ENCODE measurements around the gene NPAS3.

Gene NPAS3

DNA sequence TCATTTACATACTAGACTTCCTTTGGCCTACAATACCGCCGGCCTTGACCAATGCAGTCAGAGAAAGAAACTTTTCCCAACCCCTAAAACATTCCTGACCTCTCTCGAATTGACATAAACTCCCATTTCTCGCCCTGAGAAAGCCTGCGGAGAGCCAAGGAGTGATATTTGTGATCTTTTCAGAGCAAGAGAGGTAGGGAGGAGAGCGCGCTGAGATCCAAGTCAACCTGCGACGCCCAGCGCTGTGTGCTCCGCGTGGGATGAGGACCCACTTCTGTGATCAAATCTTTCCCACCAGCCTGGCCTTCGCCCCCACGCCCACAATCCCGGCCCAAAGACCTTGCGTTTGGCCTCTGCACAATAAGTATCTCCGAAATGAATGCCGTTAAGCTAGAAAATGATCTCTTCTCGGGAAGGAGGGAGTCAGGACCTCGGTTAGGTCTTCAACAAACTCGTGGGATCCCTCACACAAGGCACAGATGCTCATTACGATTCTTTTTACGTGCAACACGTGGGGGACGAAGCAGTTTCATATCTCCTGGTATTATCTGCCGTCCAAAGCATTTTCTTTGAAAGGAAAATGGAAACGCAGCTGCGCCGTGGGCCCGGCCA, 6.3 kb upstream of the NPAS3 start:
- no peaks in the 10 kb centered on the region for H4K20me1 ChIP-seq (ENCODE audit: insufficient read depth)
- no peak overlapping the region for H3K9ac ChIP-seq
- no peak overlapping the region for H3K4me2 ChIP-seq
- peaks cover 8% of the 10 kb centered on the region for H3K27me3 ChIP-seq (ENCODE audit: insufficient read depth, low read depth)
- no peak overlapping the region for H3K27ac ChIP-seq
- H3K36me3 ChIP-seq (ENCODE audit: insufficient read depth): no peaks in the 10 kb centered on the region
- H3K79me2 ChIP-seq (ENCODE audit: insufficient read depth, low read depth): no peaks in the 10 kb centered on the region
- H3K4me1 ChIP-seq (ENCODE audit: low read depth, poor library complexity, severe bottlenecking): peaks cover 10% of the 10 kb centered on the region
- no peak overlapping the region for H3K4me3 ChIP-seq (IDR thresholded peaks at IDR 0.05; ENCODE audit: insufficient read depth, low read depth, low read length)
- TF ChIP-seq, protein P1, sequence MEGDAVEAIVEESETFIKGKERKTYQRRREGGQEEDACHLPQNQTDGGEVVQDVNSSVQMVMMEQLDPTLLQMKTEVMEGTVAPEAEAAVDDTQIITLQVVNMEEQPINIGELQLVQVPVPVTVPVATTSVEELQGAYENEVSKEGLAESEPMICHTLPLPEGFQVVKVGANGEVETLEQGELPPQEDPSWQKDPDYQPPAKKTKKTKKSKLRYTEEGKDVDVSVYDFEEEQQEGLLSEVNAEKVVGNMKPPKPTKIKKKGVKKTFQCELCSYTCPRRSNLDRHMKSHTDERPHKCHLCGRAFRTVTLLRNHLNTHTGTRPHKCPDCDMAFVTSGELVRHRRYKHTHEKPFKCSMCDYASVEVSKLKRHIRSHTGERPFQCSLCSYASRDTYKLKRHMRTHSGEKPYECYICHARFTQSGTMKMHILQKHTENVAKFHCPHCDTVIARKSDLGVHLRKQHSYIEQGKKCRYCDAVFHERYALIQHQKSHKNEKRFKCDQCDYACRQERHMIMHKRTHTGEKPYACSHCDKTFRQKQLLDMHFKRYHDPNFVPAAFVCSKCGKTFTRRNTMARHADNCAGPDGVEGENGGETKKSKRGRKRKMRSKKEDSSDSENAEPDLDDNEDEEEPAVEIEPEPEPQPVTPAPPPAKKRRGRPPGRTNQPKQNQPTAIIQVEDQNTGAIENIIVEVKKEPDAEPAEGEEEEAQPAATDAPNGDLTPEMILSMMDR (conservative IDR thresholded peaks at IDR 0.05; ENCODE audit: low read depth, low read length): no peak
- no peak overlapping the region for H2AFZ ChIP-seq (ENCODE audit: low read depth)

DNA sequence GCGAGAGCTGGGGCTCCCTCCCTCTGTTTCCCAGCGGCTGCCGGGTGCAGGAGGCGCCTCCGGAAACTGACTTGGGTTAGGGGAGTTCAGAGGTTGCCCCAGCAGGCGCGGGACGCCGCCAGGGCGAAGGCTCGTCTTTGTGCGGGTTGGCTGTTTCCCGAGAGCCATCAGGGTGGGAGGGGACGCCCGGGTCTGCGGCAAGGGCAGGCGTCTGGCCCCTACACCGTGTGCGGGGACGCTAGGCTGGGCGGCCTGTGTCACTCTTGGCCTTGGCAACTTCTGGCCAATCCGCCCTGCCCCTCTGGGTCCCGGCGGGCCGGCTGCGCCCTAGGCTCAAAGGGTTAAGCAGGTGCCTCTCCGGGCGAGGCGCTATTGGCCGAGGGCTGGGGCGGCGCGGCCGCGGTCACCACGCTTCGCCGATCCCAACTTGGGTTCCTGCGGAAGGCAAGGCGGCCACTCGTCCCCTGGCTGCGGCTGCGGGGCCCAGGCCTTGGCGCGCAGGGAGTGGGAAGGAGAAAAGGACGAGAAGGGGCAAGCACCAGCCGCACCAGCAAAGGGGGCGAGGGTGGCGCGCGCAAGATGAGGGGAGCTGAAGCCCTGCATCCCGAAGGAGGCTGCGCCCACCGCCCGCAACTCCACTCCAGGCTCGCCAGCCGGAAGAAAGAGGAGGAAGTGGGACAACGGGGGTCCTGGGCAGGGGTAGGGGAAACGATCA, 5.6 kb upstream of the NPAS3 start:
- peak overlapping the region; percentile 64; the same call in 1 of the 2 replicates for H2AFZ ChIP-seq (ENCODE audit: low read depth)
- peak overlapping the region; percentile 68; the same call in 1 of the 2 replicates for H3K4me2 ChIP-seq
- H3K4me3 ChIP-seq (IDR thresholded peaks at IDR 0.05; ENCODE audit: insufficient read depth, low read depth, low read length): no peak overlapping the region
- no peak overlapping the region for H3K27ac ChIP-seq
- H4K20me1 ChIP-seq (ENCODE audit: insufficient read depth): no peaks in the 10 kb centered on the region
- no peak overlapping the region for H3K9ac ChIP-seq
- peaks cover 10% of the 10 kb centered on the region for H3K4me1 ChIP-seq (ENCODE audit: low read depth, poor library complexity, severe bottlenecking)
- TF ChIP-seq, protein P1 (conservative IDR thresholded peaks at IDR 0.05; ENCODE audit: low read depth, low read length): no peak
- no peaks in the 10 kb centered on the region for H3K79me2 ChIP-seq (ENCODE audit: insufficient read depth, low read depth)
- H3K27me3 ChIP-seq (ENCODE audit: insufficient read depth, low read depth): peaks cover 8% of the 10 kb centered on the region
- H3K36me3 ChIP-seq (ENCODE audit: insufficient read depth): no peaks in the 10 kb centered on the region

DNA sequence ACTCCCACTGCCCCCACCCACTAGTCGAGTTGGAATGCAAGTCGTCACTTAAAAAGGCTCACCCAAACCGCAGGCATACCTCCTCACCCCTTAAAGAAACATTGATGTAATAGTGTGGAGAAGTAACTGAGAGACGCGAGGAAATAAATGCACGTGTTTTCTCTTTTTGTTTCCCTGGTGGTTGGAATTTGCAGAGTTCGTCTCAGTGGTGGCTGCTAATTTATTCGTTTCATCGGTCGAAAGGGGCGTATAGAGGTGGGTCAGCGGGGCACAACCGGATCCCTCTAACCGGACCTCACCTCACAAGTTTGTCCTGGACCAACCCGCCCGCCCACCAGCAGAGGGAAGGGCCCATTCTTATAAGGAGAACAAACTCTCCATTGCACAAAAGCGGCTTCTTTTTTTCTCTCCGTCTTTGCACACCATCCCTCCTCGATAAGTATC, 5.0 kb upstream of the NPAS3 start:
- H3K27ac ChIP-seq: no peak overlapping the region
- H3K27me3 ChIP-seq (ENCODE audit: insufficient read depth, low read depth): peaks cover 8% of the 10 kb centered on the region
- no peak overlapping the region for H3K4me3 ChIP-seq (IDR thresholded peaks at IDR 0.05; ENCODE audit: insufficient read depth, low read depth, low read length)

DNA sequence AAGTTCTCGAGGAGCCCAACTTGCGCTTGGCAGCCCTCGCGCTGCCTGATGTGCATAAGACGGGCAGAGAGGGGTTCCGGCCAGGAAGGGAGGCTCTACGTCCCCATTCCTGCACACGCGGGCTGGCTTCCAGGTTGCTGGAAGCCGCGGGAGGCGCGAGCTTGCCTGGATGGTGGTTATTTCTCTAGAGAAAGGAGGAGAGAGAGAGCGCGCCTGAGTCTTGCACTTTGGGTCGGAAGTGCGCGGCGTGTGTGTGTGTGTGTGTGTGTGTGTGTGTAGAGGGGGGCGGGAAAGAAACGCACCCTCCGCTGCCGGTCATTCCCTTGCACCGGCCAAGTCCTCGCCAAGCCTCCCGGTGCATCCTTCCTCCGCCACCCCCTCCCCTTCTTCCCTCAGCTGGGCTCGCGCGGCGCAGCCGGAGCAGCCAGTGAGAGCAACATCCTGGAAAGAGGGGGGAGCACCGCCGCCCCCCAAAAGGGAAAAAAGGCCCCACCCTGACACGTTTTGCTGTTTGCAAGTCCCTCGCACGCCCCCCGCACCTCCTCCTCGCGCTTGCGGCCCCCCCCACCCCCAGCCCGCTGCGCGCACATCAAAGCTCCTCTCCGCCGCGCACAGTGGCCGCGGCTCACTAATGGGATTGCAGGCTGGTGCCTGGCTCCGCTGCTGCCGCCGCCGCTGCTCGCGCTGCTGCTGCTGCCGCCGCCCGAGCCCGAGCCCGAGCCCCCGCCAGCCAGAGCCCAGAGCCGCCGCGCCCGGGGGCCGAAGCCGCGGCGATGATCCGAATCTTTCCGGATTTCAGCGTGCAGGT, 4.4 kb upstream of the NPAS3 start:
- Histone ChIP-seq H3K79me2 (ENCODE audit: insufficient read depth, low read depth) (no peaks in the 10 kb centered on the region), H3K9ac (no peak overlapping the region), H3K4me1 (ENCODE audit: low read depth, poor library complexity, severe bottlenecking) (peaks cover 10% of the 10 kb centered on the region), H3K36me3 (ENCODE audit: insufficient read depth) (no peaks in the 10 kb centered on the region), H3K27ac (no peak overlapping the region), H3K4me2 (peak overlapping the region; percentile 68), H2AFZ (ENCODE audit: low read depth) (peak overlapping the region; percentile 64; the same call in 1 of the 2 replicates), H4K20me1 (ENCODE audit: insufficient read depth) (no peaks in the 10 kb centered on the region), H3K4me3 (IDR thresholded peaks at IDR 0.05; ENCODE audit: insufficient read depth, low read depth, low read length) (no peak overlapping the region), H3K27me3 (ENCODE audit: insufficient read depth, low read depth) (peaks cover 8% of the 10 kb centered on the region)
- TF ChIP-seq, protein P1 (conservative IDR thresholded peaks at IDR 0.05; ENCODE audit: low read depth, low read length): no peak

More for the DNA sequence above, 5.0 kb upstream of the NPAS3 start:
- Histone ChIP-seq H4K20me1 (ENCODE audit: insufficient read depth) (no peaks in the 10 kb centered on the region), H3K36me3 (ENCODE audit: insufficient read depth) (no peaks in the 10 kb centered on the region), H3K4me1 (ENCODE audit: low read depth, poor library complexity, severe bottlenecking) (peaks cover 10% of the 10 kb centered on the region), H3K9ac (no peak overlapping the region), H3K79me2 (ENCODE audit: insufficient read depth, low read depth) (no peaks in the 10 kb centered on the region), H3K4me2 (peak overlapping the region; percentile 68), H2AFZ (ENCODE audit: low read depth) (peak overlapping the region; percentile 64; the same call in 1 of the 2 replicates)
- TF ChIP-seq, protein P1 (conservative IDR thresholded peaks at IDR 0.05; ENCODE audit: low read depth, low read length): no peak
